Astrocyte (in vitro differentiated cells and primary cell): Measurements from ENCODE around the gene PIP.

Source experiments
- CTCF ChIP-seq: IDR thresholded peaks from 2 replicates; pipeline ENCODE4 v1.5.1; 2011; ENCODE audit warnings: low read depth, mild to moderate bottlenecking, inconsistent platforms, low read length, moderate library complexity; ENCODE audit not compliant: insufficient read depth
- EZH2 ChIP-seq: IDR thresholded peaks from 2 replicates; pipeline ENCODE4 v1.6.1; 2012; ENCODE audit warnings: mild to moderate bottlenecking, low read length, inconsistent platforms; ENCODE audit not compliant: insufficient read depth

- TF ChIP-seq CTCF = no peak
- TF ChIP-seq EZH2 = no peak
These were observed 35.7 kb upstream of the PIP start for GRCh38 chr7:143096146-143096545.
